Upper lobe of left lung (tissue), 4 donors: Measurements from ENCODE around the gene BLM.

Experiments
- CTCF ChIP-seq, 6 experiments: fragments of 450-650 bp in 4 of 6; fragments of 200-600 bp in 2 of 6; sonication (generic) in 2 of 6; IDR thresholded peaks; one replicate each; pipeline ENCODE4 v1.5.1; 2016 to 2019; ENCODE audit warnings: antibody characterized with exemption in 6 of 6
- EP300 ChIP-seq, 4 donors: sonication (generic); formaldehyde crosslinking; IDR thresholded peaks; one replicate each; pipeline ENCODE4 v1.5.1; 2017; ENCODE audit warnings: antibody characterized with exemption in 4 of 4, control low read depth in 2 of 4
- POLR2A ChIP-seq, 4 donors: fragments of 450-650 bp; IDR thresholded peaks; one replicate each; pipeline ENCODE4 v1.5.1; 2016 to 2017; ENCODE audit warnings: antibody characterized with exemption in 4 of 4, mild to moderate bottlenecking in 2 of 4

GRCh38 chr15:90818251-90819210 is 101.4 kb downstream of the BLM start:
- TF ChIP-seq EP300 (IDR thresholded peaks at IDR 0.05) (no peak), CTCF (IDR thresholded peaks at IDR 0.05) (peak in 2 of 6 experiments; percentile 20 to 21), POLR2A (IDR thresholded peaks at IDR 0.05) (no peak)
